GM21423 (cell line): ENCODE results near the gene CAVIN2.

Source experiments
- ATAC-seq: cut with Tn5 transposase; IDR thresholded peaks from one replicate; pipeline ENCODE4 v1.9.1; 2021; ENCODE audit warnings: mild to moderate bottlenecking, moderate library complexity; ENCODE audit not compliant: unreplicated experiment

Gene CAVIN2

GRCh38 chr2:191846515-191847476 is at the start of gene CAVIN2:
Gene CAVIN2, minus strand, starts transcription at chr2:191847088. Its CDS starts 163 bp downstream, at chr2:191846925.
- ATAC-seq: peak; percentile 58

GRCh38 chr2:191895743-191896142 is 48.9 kb upstream of the CAVIN2 start:
- no peak for ATAC-seq

- no peak for ATAC-seq
Measured at GRCh38 chr2:191895195-191895594, 48.3 kb upstream of the CAVIN2 start.

GRCh38 chr2:191894681-191895147 is 47.8 kb upstream of the CAVIN2 start:
- no peak for ATAC-seq

- no peak for ATAC-seq
Measured at GRCh38 chr2:191892391-191892790, 45.5 kb upstream of the CAVIN2 start.

- ATAC-seq: no peak
Measured at GRCh38 chr2:191891656-191892055, 44.8 kb upstream of the CAVIN2 start.

GRCh38 chr2:191889931-191890330 is 43.0 kb upstream of the CAVIN2 start:
- no peak for ATAC-seq

- ATAC-seq: no peak
Measured at GRCh38 chr2:191888400-191889166, 41.7 kb upstream of the CAVIN2 start.

- no peak for ATAC-seq
Measured at GRCh38 chr2:191885650-191886049, 38.8 kb upstream of the CAVIN2 start.

GRCh38 chr2:191885098-191885497 is 38.2 kb upstream of the CAVIN2 start:
- ATAC-seq: no peak

- ATAC-seq: no peak
Measured at GRCh38 chr2:191881982-191882816, 35.3 kb upstream of the CAVIN2 start.

- no peak for ATAC-seq
Measured at GRCh38 chr2:191878548-191879279, 31.8 kb upstream of the CAVIN2 start.

GRCh38 chr2:191877875-191878274 is 31.0 kb upstream of the CAVIN2 start:
- ATAC-seq: no peak

GRCh38 chr2:191875859-191876258 is 29.0 kb upstream of the CAVIN2 start:
- ATAC-seq: no peak

- ATAC-seq: no peak
Measured at GRCh38 chr2:191870744-191871143, 23.9 kb upstream of the CAVIN2 start.

- ATAC-seq: no peak
Measured at GRCh38 chr2:191869781-191870180, 22.9 kb upstream of the CAVIN2 start.

GRCh38 chr2:191869178-191869577 is 22.3 kb upstream of the CAVIN2 start:
- ATAC-seq: no peak

- no peak for ATAC-seq
Measured at GRCh38 chr2:191867507-191867847, 20.6 kb upstream of the CAVIN2 start.

GRCh38 chr2:191866675-191867506 is 20.0 kb upstream of the CAVIN2 start:
- no peak for ATAC-seq
